Keratinocyte (primary cell): ENCODE measurements around the gene CCBE1. TPM values are rescaled to one million over a fixed set of nuclear protein-coding genes. Genes with fewer than 3 reads are reported as not detected.

Experiments
- DNase-seq: peaks from one replicate; pipeline ENCODE4 v3.0.0-alpha.2; 2011; ENCODE audit warnings: low read depth, missing footprints, low spot score
- FAIRE-seq: peaks from 2 replicates; lab custom pipeline; 2011; peaks lifted over from hg19 to GRCh38; lab: Jason Lieb, UNC
- H2AFZ ChIP-seq: 2 replicates; pipeline ENCODE4 v1.6.0; 2012; ENCODE audit warnings: low read length, control low read depth, inconsistent platforms; ENCODE audit not compliant: control insufficient read depth
- H3K27ac ChIP-seq: 2 replicates; pipeline ENCODE4 v1.5.1; 2011; ENCODE audit warnings: low read length; ENCODE audit not compliant: control insufficient read depth, insufficient read depth
- H3K27me3 ChIP-seq: 3 replicates; pipeline ENCODE4 v1.6.0; 2011; ENCODE audit warnings: low read length; ENCODE audit not compliant: control insufficient read depth, insufficient read depth; ENCODE audit errors: extremely low read depth
- H3K36me3 ChIP-seq, 2 experiments: 2 replicates in 1 of 2; 3 replicates in 1 of 2; pipeline ENCODE4 v1.5.1; 2011; ENCODE audit warnings: low read length in 2 of 2, mild to moderate bottlenecking in 1 of 2; ENCODE audit not compliant: control insufficient read depth in 2 of 2, insufficient read depth in 2 of 2; ENCODE audit errors: extremely low read depth in 1 of 2
- H3K4me1 ChIP-seq: 3 replicates; pipeline ENCODE4 v1.5.1; 2011; ENCODE audit warnings: low read length; ENCODE audit not compliant: control insufficient read depth, insufficient read depth; ENCODE audit errors: extremely low read depth
- H3K4me2 ChIP-seq: 3 replicates; pipeline ENCODE4 v1.6.0; 2011; ENCODE audit warnings: low read depth, low read length; ENCODE audit not compliant: control insufficient read depth, insufficient read depth; ENCODE audit errors: extremely low read depth
- H3K4me3 ChIP-seq, 3 experiments: fragments of 200-600 bp in 1 of 3; sonication (generic) in 1 of 3; 2 replicates in 2 of 3; 3 replicates in 1 of 3; pipeline ENCODE4 v1.5.1; 2011 to 2016; ENCODE audit warnings: low read length in 3 of 3, mild to moderate bottlenecking in 3 of 3, control low read depth in 2 of 3, inconsistent platforms in 1 of 3, low read depth in 1 of 3, mixed read lengths in 1 of 3, mixed run types in 1 of 3, moderate library complexity in 1 of 3; ENCODE audit not compliant: control insufficient read depth in 2 of 3, insufficient read depth in 2 of 3; ENCODE audit errors: extremely low read depth in 1 of 3
- H3K79me2 ChIP-seq: 2 replicates; pipeline ENCODE4 v1.6.0; 2012; ENCODE audit warnings: low read length; ENCODE audit not compliant: control insufficient read depth, insufficient read depth
- H3K9ac ChIP-seq: 3 replicates; pipeline ENCODE4 v1.6.0; 2011; ENCODE audit warnings: low read length; ENCODE audit not compliant: control insufficient read depth, insufficient read depth; ENCODE audit errors: extremely low read depth
- H3K9me1 ChIP-seq: 3 replicates; pipeline ENCODE4 v1.6.0; 2011; ENCODE audit warnings: low read length; ENCODE audit not compliant: control insufficient read depth, insufficient read depth; ENCODE audit errors: extremely low read depth
- H3K9me3 ChIP-seq: 2 replicates; pipeline ENCODE4 v1.5.1; 2012; ENCODE audit warnings: low read depth, low read length; ENCODE audit not compliant: control insufficient read depth
- H4K20me1 ChIP-seq: 3 replicates; pipeline ENCODE4 v1.6.0; 2011; ENCODE audit warnings: low read length; ENCODE audit not compliant: control insufficient read depth, insufficient read depth; ENCODE audit errors: extremely low read depth
- CTCF ChIP-seq, 3 experiments: IDR thresholded peaks in 1 of 3; conservative IDR thresholded peaks in 1 of 3; optimal IDR thresholded peaks in 1 of 3; 2 replicates in 2 of 3; 3 replicates in 1 of 3; pipeline versions ENCODE3 to v1.5.1; 2011; ENCODE audit warnings: low read length in 3 of 3, mild to moderate bottlenecking in 3 of 3, moderate library complexity in 2 of 3, control low read depth in 1 of 3, inconsistent platforms in 1 of 3; ENCODE audit not compliant: insufficient read depth in 2 of 3; ENCODE audit errors: extremely low read depth in 1 of 3
- EZH2 ChIP-seq: IDR thresholded peaks from one replicate; pipeline ENCODE4 v1.6.1; 2012; ENCODE audit warnings: inconsistent platforms, mild to moderate bottlenecking, low read length, moderate library complexity
- dilution Hi-C: fragments of 300-500 bp; cut with MboI; formaldehyde crosslinking; loops from one replicate; pipeline ENCODE4 v1.7.0; 2020; ENCODE audit warnings: low sequenced_read_pairs; ENCODE audit not compliant: extremely low pct_ligation_motif_present
- polyA minus RNA-seq, 3 experiments: library from RNA; depleted of rRNA, polyadenylated mRNA; stranded (reverse); fragments of >200 nt; gene quantifications; 1 replicate in 1 of 3; 2 replicates in 1 of 3; 3 replicates in 1 of 3; pipeline ENCODE4 v1.2.3, GENCODE V29; 2011
- polyA plus RNA-seq, 5 experiments: library from polyadenylated mRNA; depleted of rRNA in 3 of 5; stranded (reverse) in 3 of 5; stranded (forward) in 1 of 5; unstranded in 1 of 5; fragments of >200 nt; gene quantifications; 1 replicate in 1 of 5; 2 replicates in 3 of 5; 3 replicates in 1 of 5; pipeline versions ENCODE4 v1.2.1 to v1.2.3, GENCODE V29; 2011 to 2012; ENCODE audit warnings: missing spikeins in 2 of 5, low read depth in 1 of 5, low replicate concordance in 1 of 5

The CCBE1 gene
- polyA plus RNA-seq = 12.9 to 26.6 TPM (median 20.1 TPM) in 3 replicates
- 0.74 TPM for polyA plus RNA-seq (2011; ENCODE audit: low read depth)
- 6.8 and 9.6 TPM in 2 replicates for polyA plus RNA-seq (2011; cell fraction: cytosol; rRNA removed)
- 14.8 and 15.8 TPM in 2 replicates for polyA plus RNA-seq (2011; cell fraction: nucleus; rRNA removed)
- polyA plus RNA-seq (2012; ENCODE audit: low replicate concordance) = 2.0 and 22.9 TPM in 2 replicates
- 16.6 to 28.4 TPM (median 25.3 TPM) in 3 replicates for polyA minus RNA-seq
- 4.8 TPM for polyA minus RNA-seq (2011; cell fraction: cytosol; rRNA and poly(A)+ RNA removed)
- 5.8 and 21.3 TPM in 2 replicates for polyA minus RNA-seq (2011; cell fraction: nucleus; rRNA and poly(A)+ RNA removed)

- Histone ChIP-seq H3K27ac (peak within 1 kb of the TSS; percentile 59), H3K9me1 (no peaks in the 10 kb centered on the region), H3K4me1 (peaks cover 53% of the 10 kb centered on the region), H3K27me3 (no peaks in the 10 kb centered on the region), H2AFZ (peak within 1 kb of the TSS; percentile 90), H3K4me3 (peak within 1 kb of the TSS; percentile 64 to 75 (median 73)), H3K9me3 (no peaks in the 10 kb centered on the region), H3K79me2 (peaks cover 19% of the 10 kb centered on the region), H3K4me2 (peak within 1 kb of the TSS; percentile 97), H3K36me3 (no peaks in the 10 kb centered on the region), H4K20me1 (no peaks in the 10 kb centered on the region), H3K9ac (peak within 1 kb of the TSS; percentile 81)
- TF ChIP-seq EZH2 (no peak), CTCF (optimal IDR thresholded peaks at IDR 0.05 in 1 of 3, IDR thresholded peaks at IDR 0.05 in 1 of 3, conservative IDR thresholded peaks at IDR 0.05 in 1 of 3; ENCODE audit: extremely low read depth in 1 of 3, insufficient read depth in 2 of 3, low read length in 3 of 3) (peak; percentile 59 to 100 (median 83))
- FAIRE-seq = no peak
- dilution Hi-C loops = no loop called here
- no peak for DNase-seq
These were observed at the start of gene CCBE1 for GRCh38 chr18:59697236-59697932. CCBE1 (minus strand) TSS chr18:59697423.

- Histone ChIP-seq H3K36me3 (no peaks in the 10 kb centered on the region), H3K27ac (no peak overlapping the region), H3K27me3 (no peaks in the 10 kb centered on the region), H3K9me1 (no peaks in the 10 kb centered on the region), H3K79me2 (no peaks in the 10 kb centered on the region), H2AFZ (no peak overlapping the region), H3K9ac (no peak overlapping the region), H3K9me3 (no peaks in the 10 kb centered on the region), H4K20me1 (no peaks in the 10 kb centered on the region), H3K4me1 (peaks cover 18% of the 10 kb centered on the region), H3K4me3 (no peak overlapping the region), H3K4me2 (no peak overlapping the region)
- no peak for FAIRE-seq
- dilution Hi-C loops = no loop called here
- TF ChIP-seq CTCF (optimal IDR thresholded peaks at IDR 0.05 in 1 of 3, IDR thresholded peaks at IDR 0.05 in 1 of 3, conservative IDR thresholded peaks at IDR 0.05 in 1 of 3; ENCODE audit: extremely low read depth in 1 of 3, insufficient read depth in 2 of 3, low read length in 3 of 3) = no peak
- no peak for TF ChIP-seq EZH2
- DNase-seq = peak; percentile 15
These were observed 47.1 kb upstream of the CCBE1 start for GRCh38 chr18:59744271-59744721.
